OCI-LY7 (cell line): ENCODE data around the gene ABCC5. TPM values are rescaled to one million over a fixed set of nuclear protein-coding genes. Genes with fewer than 3 reads are reported as not detected.
A peak's percentile ranks its signal among the peaks of the same experiment; 100 is the strongest.

Experiments used
- BruUV-seq: library from RNA; stranded (reverse); fragments of 400-500 nt; replicated peaks from 2 replicates; lab custom pipeline; 2021; lab: Mats Ljungman, UMichigan
- CTCF ChIA-PET: fragments of 300-600 bp; sonication (Branson Sonifier 250); formaldehyde crosslinking; loops from one replicate; lab custom pipeline; 2022; ENCODE audit warnings: antibody characterized with exemption; ENCODE audit not compliant: unreplicated experiment; lab: Charles Lee
- POLR2A ChIA-PET: fragments of 300-600 bp; sonication (Branson Sonifier 250); formaldehyde crosslinking; loops from one replicate; lab custom pipeline; 2022; ENCODE audit warnings: antibody characterized with exemption; lab: Charles Lee
- DNase-seq: peaks from one replicate; pipeline ENCODE4 v3.0.0-alpha.2; 2015; ENCODE audit warnings: low spot score
- H2AFZ ChIP-seq: fragments of 200-600 bp; sonication (generic), shearing (Covaris generic); 2 replicates; pipeline ENCODE4 v1.6.1; 2014; ENCODE audit warnings: mild to moderate bottlenecking, antibody characterized with exemption, low read length, moderate library complexity
- H3K27ac ChIP-seq: fragments of 200-600 bp; sonication (generic); 2 replicates; pipeline ENCODE4 v1.5.1; 2014; ENCODE audit warnings: mixed run types, low read depth, mild to moderate bottlenecking, moderate library complexity, low read length, inconsistent platforms; ENCODE audit not compliant: poor library complexity, severe bottlenecking
- H3K36me3 ChIP-seq: fragments of 200-600 bp; sonication (generic); 2 replicates; pipeline ENCODE4 v1.6.1; 2014; ENCODE audit warnings: mild to moderate bottlenecking, antibody characterized with exemption, low read length, moderate library complexity, mixed read lengths; ENCODE audit not compliant: insufficient read depth
- H3K4me1 ChIP-seq: fragments of 200-600 bp; sonication (generic); 2 replicates; pipeline ENCODE4 v1.5.1; 2014; ENCODE audit warnings: mild to moderate bottlenecking, low read length; ENCODE audit not compliant: insufficient read depth, poor library complexity, severe bottlenecking
- H3K4me2 ChIP-seq: fragments of 200-600 bp; sonication (generic); 2 replicates; pipeline ENCODE4 v1.6.1; 2014; ENCODE audit warnings: mild to moderate bottlenecking, low read length
- H3K4me3 ChIP-seq: fragments of 200-600 bp; sonication (generic); 2 replicates; pipeline ENCODE4 v1.5.1; 2014; ENCODE audit warnings: mild to moderate bottlenecking, low read depth, low read length; ENCODE audit not compliant: poor library complexity, severe bottlenecking
- H3K79me2 ChIP-seq: fragments of 200-600 bp; sonication (generic); 2 replicates; pipeline ENCODE4 v1.6.1; 2016; ENCODE audit warnings: low read depth, mild to moderate bottlenecking, low read length, moderate library complexity, mixed read lengths; ENCODE audit not compliant: insufficient read depth
- H3K9me2 ChIP-seq: fragments of 200-600 bp; sonication (generic); 2 replicates; pipeline ENCODE4 v1.6.1; 2016; ENCODE audit warnings: mild to moderate bottlenecking, low read length, mixed read lengths; ENCODE audit not compliant: insufficient read depth
- H3K9me3 ChIP-seq: fragments of 200-600 bp; sonication (generic); 2 replicates; pipeline ENCODE4 v1.6.1; 2014; ENCODE audit warnings: mild to moderate bottlenecking, mixed run types, low read length, mixed read lengths
- H4K20me1 ChIP-seq: fragments of 200-600 bp; sonication (generic); 2 replicates; pipeline ENCODE4 v1.6.1; 2014; ENCODE audit warnings: mild to moderate bottlenecking, antibody characterized with exemption, low read length, moderate library complexity, mixed read lengths; ENCODE audit not compliant: insufficient read depth
- EZH2phosphoT487 ChIP-seq: fragments of 200-600 bp; sonication (generic); IDR thresholded peaks from 2 replicates; pipeline ENCODE4 v1.6.1; 2018; ENCODE audit warnings: low read depth, borderline replicate concordance, mild to moderate bottlenecking, mixed run types, antibody characterized with exemption, low read length, moderate library complexity, mixed read lengths
- intact Hi-C: fragments of 100-400 bp; cut with micrococcal nuclease; formaldehyde crosslinking; loops from one replicate; pipeline ENCODE4 v1.10.0; 2022; ENCODE audit not compliant: unreplicated experiment
- total RNA-seq, 2 experiments: library from RNA; depleted of rRNA in 1 of 2; stranded (reverse); fragments of >200 nt in 1 of 2; shearing (Covaris generic) in 1 of 2; gene quantifications; 2 replicates each; pipeline ENCODE4 v1.2.3, GENCODE V29; 2014 to 2022
- TF ChIP-seq, protein P1 (sequence below): fragments of 200-600 bp; sonication (generic); conservative IDR thresholded peaks from 2 replicates; pipeline ENCODE4 v1.5.1; 2014; ENCODE audit warnings: mild to moderate bottlenecking, antibody characterized with exemption, low read length, moderate library complexity, mixed read lengths

ABCC5 gene
- total RNA-seq, 2 experiments from 2014 or later, result 18.1 to 24.8 TPM

DNA sequence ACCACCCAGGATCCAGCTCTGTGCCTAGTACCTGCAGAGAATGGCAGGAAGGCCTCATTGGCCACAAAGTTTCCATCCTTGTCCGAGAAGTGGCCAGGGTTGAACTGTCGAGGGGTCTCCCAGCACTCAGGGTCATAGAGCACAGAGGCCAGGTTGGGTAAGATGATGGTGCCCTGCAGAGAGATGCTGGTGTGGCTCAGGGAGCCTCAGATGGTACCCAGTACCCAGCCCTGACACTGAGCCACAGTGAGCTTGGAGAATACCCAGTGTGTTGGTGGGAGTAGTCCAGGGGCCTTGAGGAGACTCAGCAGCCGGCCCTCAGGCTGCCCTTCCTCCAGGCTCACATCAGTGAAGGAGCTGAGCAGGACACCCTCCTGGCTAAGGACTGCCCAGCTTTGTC, 121.5 kb downstream of the ABCC5 start:
- TF ChIP-seq, protein P1, sequence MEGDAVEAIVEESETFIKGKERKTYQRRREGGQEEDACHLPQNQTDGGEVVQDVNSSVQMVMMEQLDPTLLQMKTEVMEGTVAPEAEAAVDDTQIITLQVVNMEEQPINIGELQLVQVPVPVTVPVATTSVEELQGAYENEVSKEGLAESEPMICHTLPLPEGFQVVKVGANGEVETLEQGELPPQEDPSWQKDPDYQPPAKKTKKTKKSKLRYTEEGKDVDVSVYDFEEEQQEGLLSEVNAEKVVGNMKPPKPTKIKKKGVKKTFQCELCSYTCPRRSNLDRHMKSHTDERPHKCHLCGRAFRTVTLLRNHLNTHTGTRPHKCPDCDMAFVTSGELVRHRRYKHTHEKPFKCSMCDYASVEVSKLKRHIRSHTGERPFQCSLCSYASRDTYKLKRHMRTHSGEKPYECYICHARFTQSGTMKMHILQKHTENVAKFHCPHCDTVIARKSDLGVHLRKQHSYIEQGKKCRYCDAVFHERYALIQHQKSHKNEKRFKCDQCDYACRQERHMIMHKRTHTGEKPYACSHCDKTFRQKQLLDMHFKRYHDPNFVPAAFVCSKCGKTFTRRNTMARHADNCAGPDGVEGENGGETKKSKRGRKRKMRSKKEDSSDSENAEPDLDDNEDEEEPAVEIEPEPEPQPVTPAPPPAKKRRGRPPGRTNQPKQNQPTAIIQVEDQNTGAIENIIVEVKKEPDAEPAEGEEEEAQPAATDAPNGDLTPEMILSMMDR, result no peak
- TF ChIP-seq EZH2phosphoT487, result no peak
- BruUV-seq, result no TSS peak
- Histone ChIP-seq H3K36me3 (no peaks in the 10 kb centered on the region), H3K4me2 (no peak overlapping the region), H3K9me2 (no peaks in the 10 kb centered on the region), H3K27ac (no peak overlapping the region), H3K4me1 (peaks cover 5% of the 10 kb centered on the region), H3K4me3 (no peak overlapping the region), H3K9me3 (no peaks in the 10 kb centered on the region), H2AFZ (no peak overlapping the region), H3K79me2 (no peaks in the 10 kb centered on the region), H4K20me1 (no peaks in the 10 kb centered on the region)
- DNase-seq, result no peak
- CTCF ChIA-PET, result interaction anchor here (0.5 to 1.3 kb wide), 7 partner anchors 11 to 838 kb away, joined by 3 to 4 read pairs (median 3); partner anchors contain the start of gene EEF1AKMT4
- intact Hi-C loops, result loop anchor here (5.0 kb wide), 1 partner anchor 241 kb away; the partner anchor contains the start of gene EIF2B5
- POLR2A ChIA-PET, result interaction anchor here (0.6 to 4.1 kb wide), 4 partner anchors 119 to 557 kb away, joined by 3 to 28 read pairs (median 5); partner anchors contain the start of gene ABCC5

DNA sequence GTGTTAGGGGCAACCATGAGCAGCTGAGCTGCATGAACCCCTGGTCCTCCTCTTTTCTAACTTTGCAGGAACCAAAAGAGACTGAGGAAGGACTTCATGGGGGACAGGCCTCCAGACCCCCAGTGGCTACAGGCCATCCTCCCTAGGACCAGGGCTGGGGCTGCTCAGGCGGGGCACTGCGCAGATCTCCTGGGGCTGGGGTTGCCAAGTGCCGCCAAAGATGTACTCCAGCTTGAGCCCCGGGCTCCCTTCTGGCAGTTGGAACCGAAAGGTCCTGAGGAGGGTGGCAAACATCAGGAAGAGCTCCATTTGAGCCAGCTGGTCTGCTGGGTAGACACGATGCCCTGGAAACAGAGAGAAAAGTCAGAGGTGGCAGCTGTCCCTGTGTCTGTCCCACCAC, 121.9 kb downstream of the ABCC5 start:
- Histone ChIP-seq H3K27ac (no peak overlapping the region), H3K4me1 (peaks cover 5% of the 10 kb centered on the region), H2AFZ (no peak overlapping the region), H3K79me2 (no peaks in the 10 kb centered on the region), H3K9me3 (no peaks in the 10 kb centered on the region), H3K36me3 (no peaks in the 10 kb centered on the region), H4K20me1 (no peaks in the 10 kb centered on the region), H3K4me2 (peak overlapping the region; percentile 18), H3K9me2 (no peaks in the 10 kb centered on the region), H3K4me3 (no peak overlapping the region)
- no peak for DNase-seq
- CTCF ChIA-PET, result interaction anchor here (0.5 to 1.3 kb wide), 6 partner anchors 10 to 838 kb away, joined by 3 to 4 read pairs (median 4); partner anchors contain the start of genes ABCC5 and EEF1AKMT4
- BruUV-seq, result no TSS peak
- intact Hi-C loops, result loop anchor here (1.0 to 5.0 kb wide), 4 partner anchors 122 to 394 kb away; partner anchors contain the start of genes ABCC5 and EIF2B5
- POLR2A ChIA-PET, result interaction anchor here (0.6 to 4.1 kb wide), 6 partner anchors 57 to 360 kb away, joined by 4 to 28 read pairs (median 5); partner anchors contain the start of gene ABCC5
- TF ChIP-seq EZH2phosphoT487, result no peak
- TF ChIP-seq, protein P1, result no peak

DNA sequence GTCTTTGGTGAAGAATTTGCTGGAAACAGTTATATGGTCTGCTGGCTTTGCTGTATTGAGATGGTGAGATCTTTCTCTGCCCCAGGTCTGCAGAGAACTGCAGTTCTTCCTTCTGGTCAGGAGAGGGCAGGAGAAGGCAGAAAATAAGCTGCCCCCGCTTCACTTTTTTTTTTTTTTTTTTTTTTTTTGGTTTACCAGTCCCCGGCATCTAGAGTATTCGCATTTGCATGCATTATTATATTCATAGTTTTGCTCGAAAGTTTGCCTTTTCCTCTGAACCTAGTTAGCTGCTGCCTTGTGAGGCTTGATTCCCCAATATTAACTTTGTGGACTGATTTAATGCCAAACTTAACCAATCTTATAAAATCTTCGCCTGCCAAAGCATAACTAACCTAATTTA, 122.4 kb downstream of the ABCC5 start:
- H2AFZ ChIP-seq, result no peak overlapping the region
- H3K4me2 ChIP-seq, result peak overlapping the region; percentile 18
- H3K36me3 ChIP-seq, result no peaks in the 10 kb centered on the region
- H3K27ac ChIP-seq, result no peak overlapping the region
- no peaks in the 10 kb centered on the region for H3K9me3 ChIP-seq
- POLR2A ChIA-PET, result interaction anchor here (0.6 to 4.1 kb wide), 5 partner anchors 57 to 360 kb away, joined by 4 to 28 read pairs (median 5); no protein-coding TSS in a partner anchor
- peaks cover 5% of the 10 kb centered on the region for H3K4me1 ChIP-seq
- no peak for TF ChIP-seq EZH2phosphoT487
- TF ChIP-seq, protein P1, result peak; percentile 92
- H3K79me2 ChIP-seq, result no peaks in the 10 kb centered on the region
- peak; percentile 72 for DNase-seq
- H4K20me1 ChIP-seq, result no peaks in the 10 kb centered on the region
- CTCF ChIA-PET, result interaction anchor here (0.5 to 1.3 kb wide), 4 partner anchors 10 to 839 kb away, joined by 3 to 4 read pairs (median 4); partner anchors contain the start of gene ABCC5
- intact Hi-C loops, result loop anchor here (1.0 to 5.0 kb wide), 4 partner anchors 122 to 394 kb away; partner anchors contain the start of genes ABCC5 and EIF2B5
- H3K9me2 ChIP-seq, result no peaks in the 10 kb centered on the region
- BruUV-seq, result no TSS peak
- no peak overlapping the region for H3K4me3 ChIP-seq
